ENCODE results near the gene THYN1.
A peak's percentile ranks its signal among the peaks of the same experiment; 100 is the strongest.

The THYN1 gene

DNA sequence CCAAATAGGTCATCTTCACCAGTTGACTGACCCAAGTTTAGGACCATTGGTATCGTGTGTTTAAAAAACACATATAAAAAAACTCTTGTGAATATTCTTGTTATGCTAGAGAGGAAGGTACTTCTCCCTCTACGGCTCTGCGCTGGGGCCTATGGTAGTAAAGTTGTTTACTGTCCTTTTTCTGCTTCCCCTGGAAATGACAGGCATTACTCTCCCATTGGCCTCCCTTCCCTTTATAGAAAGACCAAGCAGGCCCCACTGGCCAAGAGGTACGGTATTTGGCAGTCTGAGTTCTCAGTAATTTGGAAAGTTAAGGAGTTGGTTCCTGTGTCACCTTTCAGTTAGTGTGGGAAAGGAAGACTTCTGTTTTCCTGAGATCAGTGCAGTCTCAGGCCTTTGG, 6.5 kb downstream of the THYN1 start:
- no peak for DNase-seq

DNA sequence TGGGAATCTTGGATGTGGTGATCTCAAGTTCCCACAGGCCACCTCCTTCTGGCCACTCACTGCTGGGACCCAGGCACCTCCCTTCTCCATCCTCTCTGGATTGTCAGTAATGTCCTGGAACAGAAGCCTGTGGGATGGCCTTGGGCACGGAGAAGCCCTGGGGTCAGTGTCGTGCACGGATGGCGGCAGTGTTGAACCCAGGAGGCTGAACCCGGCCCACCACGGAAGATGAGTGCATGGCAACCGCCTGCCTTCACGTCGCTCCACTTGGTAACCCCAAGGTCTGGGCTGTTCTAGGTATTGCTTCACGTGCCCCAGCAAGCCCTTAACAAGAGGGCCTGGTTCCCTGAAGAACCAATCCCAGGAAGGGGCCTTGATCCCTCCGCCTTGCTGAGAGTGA, 7.1 kb downstream of the THYN1 start:
- DNase-seq: no peak

DNA sequence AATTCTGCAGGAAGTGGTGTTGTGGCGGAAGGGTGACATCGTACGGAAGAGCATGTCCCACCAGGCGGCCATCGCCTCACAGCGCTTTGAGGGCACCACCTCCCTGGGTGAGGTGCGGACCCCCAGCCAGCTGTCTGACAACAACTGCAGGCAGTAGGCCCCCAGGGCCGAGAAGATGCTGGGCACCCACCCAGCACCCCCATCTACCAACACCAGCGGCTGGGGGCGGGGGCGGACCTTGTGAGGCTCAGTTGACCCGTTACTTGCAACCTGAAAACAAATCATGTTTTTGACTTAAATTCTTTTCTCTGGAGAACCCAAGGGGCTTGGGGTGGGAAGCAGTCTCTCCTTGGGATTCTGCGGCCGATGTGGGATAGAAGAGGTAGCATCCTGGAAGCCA, 7.7 kb downstream of the THYN1 start:
- no peak for DNase-seq

DNA sequence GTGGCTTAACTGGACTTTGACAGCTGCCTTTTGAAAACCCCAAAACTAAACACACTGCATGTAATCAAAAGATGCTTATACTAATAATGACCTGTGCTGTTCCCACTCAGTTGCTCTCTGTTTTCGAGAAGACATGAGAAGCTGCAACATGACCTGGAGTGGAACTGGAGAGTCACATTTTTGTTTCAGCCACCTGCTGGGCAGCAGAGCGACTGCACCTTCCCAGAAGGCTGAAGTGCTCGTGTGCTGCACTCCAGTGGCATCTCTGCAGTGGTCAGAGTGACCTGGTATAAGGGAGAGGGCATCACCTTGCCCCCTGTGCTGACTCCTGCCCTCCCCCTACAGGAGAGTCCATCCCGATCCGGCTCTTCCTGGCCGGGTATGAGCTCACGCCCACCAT, 8.6 kb downstream of the THYN1 start:
- no peak for DNase-seq

DNA sequence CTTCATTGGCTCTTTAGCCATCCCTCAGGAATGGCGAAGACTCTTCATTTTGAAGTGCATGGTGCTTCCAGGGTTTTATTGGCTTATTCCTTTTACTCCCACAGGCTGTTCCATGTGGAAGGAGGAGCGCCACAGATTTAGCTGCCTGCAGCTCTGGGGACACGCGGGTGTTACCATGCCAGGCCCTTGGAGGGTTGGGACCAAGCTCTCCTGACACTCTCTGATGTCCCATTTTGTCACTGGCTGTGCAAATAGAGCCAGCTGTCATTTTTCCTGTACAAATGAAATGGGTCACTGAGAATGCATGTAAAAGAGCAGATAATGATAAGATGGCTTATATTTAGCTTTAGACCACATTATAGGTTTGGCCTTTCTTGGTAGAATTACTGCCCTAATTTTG, 9.2 kb downstream of the THYN1 start:
- no peak for DNase-seq

DNA sequence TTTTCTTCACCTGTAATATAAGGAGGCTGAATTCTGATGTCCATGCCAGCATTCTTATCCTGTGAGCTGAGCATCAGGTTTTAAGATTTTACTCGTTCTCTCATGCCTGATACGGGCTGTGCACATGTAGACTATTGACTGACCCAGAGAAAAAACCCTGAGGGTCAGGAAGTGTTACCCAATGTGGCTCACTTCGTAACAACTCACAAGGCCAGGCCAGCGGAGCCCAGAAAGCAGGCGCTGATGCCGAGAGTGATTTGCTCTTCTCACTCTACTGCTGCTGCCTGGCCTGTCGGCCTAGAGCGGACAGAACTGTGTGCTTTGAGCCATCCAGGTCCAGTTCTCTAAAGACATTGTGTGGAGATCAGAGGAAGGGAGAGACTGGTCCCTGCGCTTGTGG, 10.8 kb downstream of the THYN1 start:
- no peak for DNase-seq

DNA sequence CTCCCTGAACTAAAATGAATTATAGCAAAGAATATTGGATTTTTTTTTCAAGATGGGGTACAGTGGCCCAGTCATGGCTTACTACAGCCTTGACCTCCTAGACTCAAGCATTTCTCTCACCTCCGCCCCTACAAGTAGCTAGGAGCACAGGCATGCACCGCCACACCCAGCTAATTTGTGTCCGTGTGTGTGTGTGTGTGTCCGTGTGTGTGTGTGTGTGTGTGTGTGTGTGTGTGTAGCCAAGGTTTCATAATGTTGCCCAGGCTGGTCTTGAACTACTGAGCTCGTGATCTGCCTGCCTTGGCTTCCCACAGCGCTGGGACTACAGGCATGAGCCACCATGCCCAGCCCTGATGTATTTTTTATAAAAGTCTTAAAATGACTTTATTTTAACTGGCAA, 12.6 kb downstream of the THYN1 start:
- no peak for DNase-seq

DNA sequence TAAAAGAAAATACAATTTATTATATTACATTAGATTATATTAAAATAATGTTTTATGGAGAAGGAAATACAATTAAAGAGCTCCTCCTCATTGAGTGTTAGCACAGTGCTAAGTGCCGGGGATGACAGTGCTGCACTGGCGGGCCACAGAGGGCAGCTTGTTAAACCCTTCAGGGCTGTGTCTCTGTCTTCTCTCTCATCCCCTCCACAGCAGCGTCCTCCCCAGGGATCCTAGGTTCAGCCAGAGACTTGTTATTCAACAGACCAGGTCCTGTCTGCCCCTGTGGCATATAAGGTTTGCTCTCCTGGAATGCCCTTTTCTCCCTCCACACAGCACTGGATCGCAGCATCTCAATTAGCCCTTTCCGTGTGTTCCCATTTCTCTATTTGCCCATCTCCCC, 14.2 kb downstream of the THYN1 start:
- no peak for DNase-seq

DNA sequence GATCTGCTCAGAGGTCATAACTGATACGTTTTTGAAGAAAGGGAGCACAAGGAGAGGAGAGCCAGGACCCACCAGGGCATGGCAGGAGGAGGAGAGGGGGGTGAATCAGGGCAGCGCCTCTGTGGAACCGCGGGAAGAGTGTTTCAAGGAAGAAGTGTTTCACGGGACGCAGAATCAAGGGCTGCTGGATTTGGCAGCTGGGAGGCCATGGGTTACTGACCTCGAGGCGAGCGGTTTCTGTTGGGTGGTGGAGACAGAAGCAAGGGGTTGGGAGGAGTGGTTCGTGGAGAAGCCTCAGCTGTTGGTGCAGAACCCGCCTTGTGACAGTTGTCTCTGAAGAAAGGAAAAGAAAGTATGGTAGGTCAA, 15.6 kb downstream of the THYN1 start:
- DNase-seq: no peak

DNA sequence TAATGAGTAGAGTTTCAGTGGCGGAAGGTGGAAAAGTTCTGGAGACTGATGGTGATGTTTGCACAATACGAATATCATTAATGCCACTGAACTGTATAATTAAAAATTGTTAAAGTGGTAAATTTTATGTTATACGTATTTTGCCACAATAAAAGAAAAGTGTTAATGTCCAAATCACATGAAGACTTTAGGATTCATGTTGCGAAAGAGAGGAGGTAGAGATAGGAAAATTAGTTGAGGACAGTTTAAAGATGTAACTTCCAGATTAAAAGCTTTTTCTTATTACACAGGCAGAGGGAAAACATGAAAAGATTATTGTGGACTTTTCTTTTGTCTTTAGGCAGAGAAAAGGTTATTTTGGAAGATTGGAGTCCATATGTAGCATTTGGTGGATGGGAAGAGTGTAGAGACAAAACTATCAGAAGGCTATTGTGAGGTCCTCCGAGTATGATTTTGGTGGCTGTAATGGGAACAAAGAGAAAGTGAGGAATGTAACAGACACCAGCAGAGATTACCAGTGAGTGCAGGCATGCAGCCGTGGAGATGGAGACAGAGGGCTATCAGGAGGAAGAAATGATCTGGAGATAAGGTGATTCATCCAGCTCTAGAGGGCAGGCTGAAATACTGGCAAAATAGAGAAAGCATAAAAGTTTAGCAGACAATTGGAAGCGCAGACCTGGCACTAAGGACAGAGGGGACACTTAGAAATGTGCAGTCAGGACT, 16.2 kb downstream of the THYN1 start:
- no peak for DNase-seq

DNA sequence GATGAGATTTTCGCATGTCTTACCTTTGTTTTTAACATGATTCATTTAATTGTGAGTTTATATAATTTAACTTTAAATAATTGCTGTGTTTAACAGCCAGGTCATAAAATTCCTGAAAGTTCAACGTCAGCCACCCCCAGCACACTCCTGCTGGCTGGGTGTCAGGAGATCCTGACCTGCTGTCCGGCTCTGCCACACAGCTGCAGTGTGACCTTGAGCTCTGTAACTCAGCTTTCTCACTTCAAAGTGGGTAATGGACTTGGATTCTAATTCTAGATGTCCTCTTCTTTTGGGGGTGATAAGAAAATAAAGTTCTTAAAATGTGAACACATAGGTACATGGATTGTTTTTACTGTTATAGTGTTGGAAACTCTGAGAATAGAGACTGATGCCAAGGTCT, 17.8 kb downstream of the THYN1 start:
- no peak for DNase-seq

DNA sequence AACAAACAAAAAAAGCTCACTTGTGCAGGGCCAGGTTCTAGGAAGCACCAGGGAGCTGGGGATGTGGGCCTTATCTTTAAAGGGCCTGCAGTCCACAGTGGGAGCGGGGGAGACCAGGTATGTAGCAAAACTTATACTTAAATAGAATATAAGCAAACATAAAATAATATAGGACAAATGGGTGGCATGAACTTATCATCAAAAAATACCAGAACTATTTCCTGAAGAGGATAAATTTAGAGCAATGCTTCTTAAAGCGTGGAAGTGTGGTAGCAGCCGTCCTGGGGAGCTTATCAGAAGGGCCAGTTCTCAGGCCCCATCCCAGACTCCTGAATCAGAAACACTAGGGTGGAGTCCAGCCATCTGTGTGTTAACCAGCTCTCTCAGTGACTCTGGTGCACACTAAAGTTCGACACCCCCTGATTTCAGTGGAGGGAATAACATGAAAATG, 19.4 kb downstream of the THYN1 start:
- no peak for DNase-seq

DNA sequence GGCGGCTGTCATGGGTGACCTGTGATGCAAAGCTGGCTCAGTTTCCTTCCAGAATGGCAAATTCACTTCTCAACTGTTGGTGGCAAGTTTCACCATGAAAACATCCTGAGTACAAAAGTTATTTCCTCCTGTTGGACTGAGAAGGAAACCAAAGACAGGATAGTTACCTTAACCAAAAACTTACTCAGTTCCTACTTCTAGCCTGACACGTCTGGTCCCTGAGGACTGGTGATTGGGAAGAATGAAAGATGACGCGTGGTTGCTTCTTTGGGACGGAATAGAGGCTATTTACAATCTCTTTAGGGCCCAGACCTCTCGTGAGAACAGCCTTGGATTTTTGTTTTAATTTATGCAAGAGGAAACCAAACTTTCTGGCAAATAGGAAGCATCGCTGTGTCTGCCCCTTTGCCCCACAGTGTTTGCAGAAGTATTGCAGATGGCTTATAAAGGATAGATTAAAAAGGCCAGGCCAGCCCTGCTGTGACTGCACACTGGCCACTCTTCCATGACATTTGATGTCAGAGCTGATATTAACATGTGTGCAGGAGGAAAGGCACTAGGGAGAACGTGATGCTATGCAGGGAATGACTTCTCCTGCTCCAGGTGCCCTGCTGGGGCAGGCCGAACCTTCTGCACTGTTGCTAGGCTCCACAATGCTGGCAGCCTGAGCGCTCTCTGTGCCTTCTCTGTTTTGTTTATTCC, 21.0 kb downstream of the THYN1 start:
- no peak for DNase-seq

DNA sequence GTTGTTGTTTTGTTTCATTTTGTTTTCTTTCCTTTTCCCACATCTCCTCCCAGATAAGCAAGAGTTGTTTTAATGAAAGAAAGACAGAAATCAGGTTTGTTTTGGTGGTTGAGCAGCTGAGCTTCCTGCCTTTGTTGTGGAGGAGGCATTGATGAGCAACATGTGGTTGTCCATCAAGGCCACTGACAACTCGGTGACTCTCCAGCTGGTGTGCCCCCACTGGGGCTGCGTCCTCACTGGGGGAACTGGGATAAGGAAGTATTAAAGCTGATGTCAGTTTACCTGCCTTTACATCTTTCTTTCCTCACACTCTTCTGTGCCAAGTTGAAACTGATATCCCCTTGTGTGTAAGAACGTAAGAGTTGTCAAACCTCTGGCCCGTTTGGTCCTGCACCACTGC, 22.8 kb downstream of the THYN1 start:
- DNase-seq: no peak

DNA sequence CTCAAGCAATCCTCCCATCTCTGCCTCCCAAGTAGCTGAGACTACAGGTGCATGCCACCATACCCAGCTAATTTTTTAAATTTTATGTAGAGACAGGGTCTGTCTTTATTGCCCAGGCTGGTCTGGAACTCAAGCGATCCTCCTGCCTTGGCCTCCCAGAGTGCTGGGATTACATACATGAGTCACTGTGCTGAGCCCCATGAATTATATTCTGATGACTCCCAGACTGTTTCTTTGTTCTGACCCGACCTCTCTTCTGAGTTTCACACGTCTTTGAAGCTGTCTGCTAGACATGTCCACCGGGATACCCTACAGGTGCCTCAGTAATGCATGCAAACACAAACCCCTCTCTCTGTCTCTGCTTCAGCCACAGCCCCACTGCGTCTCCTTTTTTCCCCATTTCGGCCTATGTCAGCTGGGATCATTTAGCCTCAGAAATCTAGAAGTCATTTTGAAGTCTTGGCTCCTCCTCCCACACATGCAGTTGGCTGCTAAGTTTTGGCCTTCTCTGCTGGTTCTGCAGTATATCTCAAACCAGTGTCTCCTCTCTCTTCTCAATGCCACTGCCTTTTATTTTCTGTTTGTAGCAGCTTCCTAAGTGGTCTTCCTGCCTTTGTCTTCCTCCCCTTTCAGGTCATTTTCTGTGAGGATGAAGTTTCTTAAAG, 23.9 kb downstream of the THYN1 start:
- DNase-seq: peak; percentile 28

DNA sequence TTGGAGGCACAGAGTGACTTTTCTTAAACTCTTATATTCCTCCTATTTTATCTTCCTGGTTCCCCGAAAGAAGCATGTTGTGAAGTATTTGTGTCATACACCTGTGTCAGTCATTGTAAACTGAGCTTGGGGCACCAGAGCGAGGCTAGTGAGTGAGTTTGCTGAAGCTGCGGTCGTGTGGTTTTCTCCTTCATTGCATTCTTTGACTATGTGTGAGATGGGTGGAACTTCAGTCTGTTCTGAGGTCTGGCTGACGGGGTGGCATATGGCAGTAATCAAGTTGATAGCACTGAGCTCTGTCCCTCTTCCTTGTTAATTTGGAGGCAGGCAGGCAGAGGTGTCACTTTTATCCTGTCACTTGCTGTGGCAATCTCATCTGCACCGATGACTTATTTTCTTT, 24.5 kb downstream of the THYN1 start:
- DNase-seq: peak; percentile 70

DNA sequence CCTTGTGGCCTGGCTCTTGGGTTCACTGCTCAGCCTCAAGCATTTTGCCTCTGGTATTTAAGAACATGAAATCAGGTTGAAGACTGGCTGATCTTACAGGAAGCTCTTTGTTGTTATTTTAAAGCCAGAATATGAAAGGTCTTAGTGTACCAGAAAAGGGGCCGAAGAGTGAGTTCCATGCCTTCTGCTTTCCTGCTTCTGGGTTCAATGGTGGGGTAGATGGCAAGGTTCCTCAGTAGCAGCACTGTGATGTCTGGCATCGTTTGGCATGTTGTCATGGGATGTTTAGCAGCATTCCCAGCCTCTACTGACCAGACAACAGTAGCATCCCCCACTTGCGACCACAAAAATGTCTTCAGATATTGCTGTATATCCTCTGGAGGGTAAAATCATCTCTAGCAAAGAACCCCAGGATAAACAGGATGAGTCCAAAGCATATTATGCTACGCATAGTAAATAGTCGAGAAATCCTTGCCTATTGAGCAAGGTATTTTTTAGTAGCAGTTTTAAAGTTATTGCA, 26.3 kb downstream of the THYN1 start:
- DNase-seq: peak; percentile 66

DNA sequence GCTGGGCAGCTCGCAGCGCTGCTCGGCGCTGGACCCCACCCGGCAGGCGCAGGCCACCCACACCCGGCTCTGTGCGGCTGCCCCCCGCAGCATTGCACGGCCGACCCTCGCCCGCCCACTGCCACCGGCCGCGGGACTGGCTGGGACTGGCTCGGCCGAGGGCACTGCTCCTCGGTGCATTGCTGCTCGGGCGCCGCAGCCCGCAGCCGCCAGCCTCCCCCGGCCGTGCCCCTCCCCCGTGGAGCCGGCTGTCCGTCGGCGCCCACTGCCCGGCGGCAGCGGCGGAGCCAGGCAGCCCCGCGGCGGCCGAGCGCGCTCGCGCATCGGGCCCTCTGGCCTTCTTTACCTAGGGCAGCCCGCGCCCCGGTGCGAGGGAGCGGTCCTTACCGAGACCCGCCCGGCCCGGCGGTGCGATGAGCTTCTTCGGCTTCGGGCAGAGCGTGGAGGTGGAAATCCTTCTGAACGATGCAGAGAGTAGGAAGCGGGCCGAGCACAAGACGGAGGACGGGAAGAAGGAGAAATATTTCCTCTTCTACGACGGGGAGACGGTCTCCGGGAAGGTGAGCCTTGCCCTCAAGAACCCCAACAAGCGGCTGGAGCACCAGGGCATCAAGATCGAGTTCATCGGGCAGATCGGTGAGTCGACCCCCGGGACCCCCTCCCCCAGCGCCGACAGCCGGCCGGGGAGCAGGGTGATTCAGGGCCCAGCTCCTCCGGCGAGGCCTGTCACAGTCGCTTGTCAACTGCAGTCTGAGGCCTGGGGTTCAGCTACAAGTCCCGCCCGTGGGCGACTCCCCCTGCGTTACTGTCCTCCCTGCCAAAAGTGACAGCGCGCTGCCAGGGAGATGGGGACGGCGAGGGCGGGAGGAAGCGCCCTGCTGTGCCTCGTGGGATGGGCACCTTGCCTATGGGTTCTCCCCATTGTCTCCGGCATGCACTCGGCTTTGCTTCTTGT, 28.2 kb downstream of the THYN1 start:
- DNase-seq: peak; percentile 33

DNA sequence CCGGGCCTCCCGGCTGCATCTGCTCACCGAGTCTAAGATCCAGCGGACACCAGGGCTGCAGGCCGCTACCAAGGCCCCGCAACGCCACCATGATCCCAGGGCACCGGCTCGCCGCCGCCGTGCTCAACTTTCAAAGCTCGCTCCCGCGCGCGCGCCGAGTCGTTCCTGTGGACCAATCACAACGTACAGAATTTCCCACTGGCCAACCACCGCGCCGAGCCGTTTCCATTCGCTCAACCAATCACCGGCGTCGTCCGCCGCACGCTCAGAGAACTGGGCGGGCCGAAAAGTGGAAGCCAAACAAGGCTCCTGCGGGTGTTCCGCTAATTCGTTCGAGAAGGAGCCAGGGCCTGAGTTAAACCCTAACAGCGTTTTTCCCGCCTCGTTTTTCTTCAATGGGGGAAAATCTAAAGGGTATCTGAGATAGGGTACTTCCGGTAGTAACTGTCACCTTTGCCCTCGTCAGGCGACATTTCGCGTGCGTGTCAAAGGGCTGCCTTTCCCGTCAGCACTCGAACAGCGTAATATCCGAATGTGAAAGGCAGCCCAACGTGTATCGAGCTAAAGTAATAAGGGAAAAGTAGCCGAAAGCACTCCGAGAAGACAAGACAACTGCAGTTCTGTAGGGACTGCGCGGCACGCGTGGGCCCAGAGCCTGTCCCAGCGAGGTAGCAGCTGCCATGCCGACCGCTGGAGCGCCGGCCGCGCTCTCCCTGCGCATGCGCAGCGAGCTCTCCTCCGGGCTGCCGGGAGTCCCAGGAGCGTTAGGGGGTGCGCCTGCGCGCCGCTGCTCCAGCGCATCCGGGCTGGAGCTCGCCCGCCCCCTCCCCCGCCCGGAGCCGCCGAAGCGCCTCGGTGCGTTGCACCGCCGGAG, 29.1 kb downstream of the THYN1 start, which contains the start of the genes NCAPD3 and VPS26B:
TSS of gene NCAPD3 (minus strand) at position 132 of the 874 bp plus-strand sequence. CDS start at position 91, 41 bp downstream.
TSS of gene VPS26B (plus strand) at position 836 of the 874 bp plus-strand sequence. CDS start 452 bp downstream, outside the sequence.
- peak; percentile 95 for DNase-seq

DNA sequence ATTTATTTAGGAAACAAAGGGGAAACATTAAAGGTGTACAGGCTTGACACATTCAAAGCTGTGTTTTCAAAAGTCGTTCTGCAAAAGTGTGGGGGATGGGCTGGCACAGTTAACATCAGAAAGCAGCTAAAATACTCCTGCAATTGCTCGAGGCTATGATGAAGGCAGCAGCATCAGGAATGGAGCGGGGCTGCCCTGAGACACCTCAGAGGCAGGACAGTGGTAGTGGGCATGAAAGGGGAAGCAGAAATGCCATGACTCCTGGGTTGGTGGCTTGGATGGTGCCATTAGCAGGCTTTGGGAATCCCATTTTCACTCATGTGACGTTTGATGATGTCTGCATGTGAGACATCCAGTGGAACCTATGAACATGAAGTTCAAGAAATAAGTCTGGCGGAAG, 30.0 kb downstream of the THYN1 start:
- DNase-seq: no peak

DNA sequence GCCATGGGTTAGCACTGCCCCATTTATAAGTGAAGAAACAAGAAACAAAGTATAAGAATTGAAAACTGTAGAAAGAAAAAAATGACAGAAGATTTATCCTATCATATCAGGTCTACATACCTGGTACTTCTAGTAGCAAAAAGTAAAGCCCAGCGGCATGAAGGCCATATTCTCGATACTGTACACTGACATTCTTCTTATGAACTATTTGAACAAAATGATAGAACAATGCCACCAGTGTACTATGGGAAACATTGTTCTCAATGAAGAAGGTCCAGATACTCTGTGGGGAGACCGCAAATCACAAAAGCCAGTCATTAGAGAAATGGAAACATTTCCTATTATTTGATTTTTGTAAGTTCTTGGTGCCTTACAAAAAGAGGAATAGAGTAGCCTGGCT, 36.3 kb downstream of the THYN1 start:
- DNase-seq: no peak

All from fibroblast of skin of scalp (primary cell).